ENCODE data around the gene MICU1.

Gene MICU1

GRCh38 chr10:72334825-72335393 lies 291.0 kb downstream of the MICU1 start:
- H3K4me3 ChIP-seq (ENCODE audit: insufficient read length, low read depth): no peak overlapping the region

GRCh38 chr10:72334196-72334824 lies 291.6 kb downstream of the MICU1 start:
- Histone ChIP-seq H3K9ac (ENCODE audit: insufficient read length, low read depth) (no peak overlapping the region), H3K4me1 (ENCODE audit: insufficient read depth, insufficient read length) (peaks cover 16% of the 10 kb centered on the region), H3K4me3 (ENCODE audit: insufficient read length, low read depth) (no peak overlapping the region), H3K9me3 (ENCODE audit: insufficient read depth, low read length) (no peaks in the 10 kb centered on the region), H3K36me3 (ENCODE audit: insufficient read depth, insufficient read length, low read length) (peaks cover 63% of the 10 kb centered on the region), H3K27me3 (ENCODE audit: insufficient read depth, insufficient read length) (no peaks in the 10 kb centered on the region)
- TF ChIP-seq SUZ12 (IDR thresholded peaks at IDR 0.05; ENCODE audit: extremely low read depth, insufficient read depth, insufficient read length): no peak
- TF ChIP-seq YY1 (IDR thresholded peaks at IDR 0.05; ENCODE audit: insufficient read depth, insufficient read length): no peak
- no peak for TF ChIP-seq ZNF274 (IDR thresholded peaks at IDR 0.05; ENCODE audit: low read depth, low read length)
- DNase-seq (ENCODE audit: low read depth, low spot score): peak; percentile 58

More at GRCh38 chr10:72334825-72335393, 291.0 kb downstream of the MICU1 start:
- TF ChIP-seq ZNF274 (IDR thresholded peaks at IDR 0.05; ENCODE audit: low read depth, low read length): no peak
- no peak for TF ChIP-seq SUZ12 (IDR thresholded peaks at IDR 0.05; ENCODE audit: extremely low read depth, insufficient read depth, insufficient read length)
- TF ChIP-seq YY1 (IDR thresholded peaks at IDR 0.05; ENCODE audit: insufficient read depth, insufficient read length): no peak
- H3K4me1 ChIP-seq (ENCODE audit: insufficient read depth, insufficient read length): peaks cover 16% of the 10 kb centered on the region
- H3K36me3 ChIP-seq (ENCODE audit: insufficient read depth, insufficient read length, low read length): peaks cover 63% of the 10 kb centered on the region
- no peak for DNase-seq (ENCODE audit: low read depth, low spot score)
- H3K9me3 ChIP-seq (ENCODE audit: insufficient read depth, low read length): no peaks in the 10 kb centered on the region
- H3K9ac ChIP-seq (ENCODE audit: insufficient read length, low read depth): no peak overlapping the region
- H3K27me3 ChIP-seq (ENCODE audit: insufficient read depth, insufficient read length): no peaks in the 10 kb centered on the region

- Histone ChIP-seq H3K4me1 (ENCODE audit: insufficient read depth, insufficient read length) (peaks cover 19% of the 10 kb centered on the region), H3K4me3 (ENCODE audit: insufficient read length, low read depth) (no peak overlapping the region)
- TF ChIP-seq SUZ12 (IDR thresholded peaks at IDR 0.05; ENCODE audit: extremely low read depth, insufficient read depth, insufficient read length): no peak
- no peak for TF ChIP-seq YY1 (IDR thresholded peaks at IDR 0.05; ENCODE audit: insufficient read depth, insufficient read length)
- no peak for TF ChIP-seq ZNF274 (IDR thresholded peaks at IDR 0.05; ENCODE audit: low read depth, low read length)
Observed at GRCh38 chr10:72333112-72334015, 292.5 kb downstream of the MICU1 start.

GRCh38 chr10:72332423-72333111 lies 293.3 kb downstream of the MICU1 start:
- Histone ChIP-seq H3K36me3 (ENCODE audit: insufficient read depth, insufficient read length, low read length) (peaks cover 48% of the 10 kb centered on the region), H3K4me1 (ENCODE audit: insufficient read depth, insufficient read length) (peaks cover 23% of the 10 kb centered on the region), H3K4me3 (ENCODE audit: insufficient read length, low read depth) (no peak overlapping the region), H3K9me3 (ENCODE audit: insufficient read depth, low read length) (no peaks in the 10 kb centered on the region), H3K9ac (ENCODE audit: insufficient read length, low read depth) (peak overlapping the region; percentile 32), H3K27me3 (ENCODE audit: insufficient read depth, insufficient read length) (no peaks in the 10 kb centered on the region)
- TF ChIP-seq ZNF274 (IDR thresholded peaks at IDR 0.05; ENCODE audit: low read depth, low read length): no peak
- no peak for TF ChIP-seq YY1 (IDR thresholded peaks at IDR 0.05; ENCODE audit: insufficient read depth, insufficient read length)
- no peak for TF ChIP-seq SUZ12 (IDR thresholded peaks at IDR 0.05; ENCODE audit: extremely low read depth, insufficient read depth, insufficient read length)
- no peak for DNase-seq (ENCODE audit: low read depth, low spot score)

More at GRCh38 chr10:72333112-72334015, 292.5 kb downstream of the MICU1 start:
- H3K9ac ChIP-seq (ENCODE audit: insufficient read length, low read depth): no peak overlapping the region
- H3K36me3 ChIP-seq (ENCODE audit: insufficient read depth, insufficient read length, low read length): peaks cover 56% of the 10 kb centered on the region
- no peaks in the 10 kb centered on the region for H3K9me3 ChIP-seq (ENCODE audit: insufficient read depth, low read length)
- H3K27me3 ChIP-seq (ENCODE audit: insufficient read depth, insufficient read length): no peaks in the 10 kb centered on the region
- DNase-seq (ENCODE audit: low read depth, low spot score): no peak

GRCh38 chr10:72331575-72332422 lies 294.1 kb downstream of the MICU1 start:
- Histone ChIP-seq H3K4me1 (ENCODE audit: insufficient read depth, insufficient read length) (peaks cover 23% of the 10 kb centered on the region), H3K9me3 (ENCODE audit: insufficient read depth, low read length) (no peaks in the 10 kb centered on the region), H3K36me3 (ENCODE audit: insufficient read depth, insufficient read length, low read length) (peaks cover 41% of the 10 kb centered on the region), H3K9ac (ENCODE audit: insufficient read length, low read depth) (no peak overlapping the region), H3K27me3 (ENCODE audit: insufficient read depth, insufficient read length) (no peaks in the 10 kb centered on the region), H3K4me3 (ENCODE audit: insufficient read length, low read depth) (no peak overlapping the region)
- no peak for DNase-seq (ENCODE audit: low read depth, low spot score)
- TF ChIP-seq SUZ12 (IDR thresholded peaks at IDR 0.05; ENCODE audit: extremely low read depth, insufficient read depth, insufficient read length) (no peak), YY1 (IDR thresholded peaks at IDR 0.05; ENCODE audit: insufficient read depth, insufficient read length) (no peak), ZNF274 (IDR thresholded peaks at IDR 0.05; ENCODE audit: low read depth, low read length) (no peak)

- Histone ChIP-seq H3K9me3 (ENCODE audit: insufficient read depth, low read length) (no peaks in the 10 kb centered on the region), H3K27me3 (ENCODE audit: insufficient read depth, insufficient read length) (no peaks in the 10 kb centered on the region), H3K36me3 (ENCODE audit: insufficient read depth, insufficient read length, low read length) (peaks cover 23% of the 10 kb centered on the region), H3K9ac (ENCODE audit: insufficient read length, low read depth) (no peak overlapping the region), H3K4me3 (ENCODE audit: insufficient read length, low read depth) (no peak overlapping the region), H3K4me1 (ENCODE audit: insufficient read depth, insufficient read length) (peaks cover 24% of the 10 kb centered on the region)
- no peak for DNase-seq (ENCODE audit: low read depth, low spot score)
- TF ChIP-seq YY1 (IDR thresholded peaks at IDR 0.05; ENCODE audit: insufficient read depth, insufficient read length): no peak
- no peak for TF ChIP-seq SUZ12 (IDR thresholded peaks at IDR 0.05; ENCODE audit: extremely low read depth, insufficient read depth, insufficient read length)
- no peak for TF ChIP-seq ZNF274 (IDR thresholded peaks at IDR 0.05; ENCODE audit: low read depth, low read length)
Observed at GRCh38 chr10:72330069-72330426, 295.8 kb downstream of the MICU1 start.

Data from NT2/D1 (cell line).